Astrocyte (in vitro differentiated cells and primary cell): ENCODE data around the gene GATM.

Experiments
- EZH2 ChIP-seq: IDR thresholded peaks from 2 replicates; pipeline ENCODE4 v1.6.1; 2012; ENCODE audit warnings: mild to moderate bottlenecking, low read length, inconsistent platforms; ENCODE audit not compliant: insufficient read depth
- TF ChIP-seq, protein P1 (sequence below): IDR thresholded peaks from 2 replicates; pipeline ENCODE4 v1.5.1; 2011; ENCODE audit warnings: low read depth, mild to moderate bottlenecking, inconsistent platforms, low read length, moderate library complexity; ENCODE audit not compliant: insufficient read depth

DNA sequence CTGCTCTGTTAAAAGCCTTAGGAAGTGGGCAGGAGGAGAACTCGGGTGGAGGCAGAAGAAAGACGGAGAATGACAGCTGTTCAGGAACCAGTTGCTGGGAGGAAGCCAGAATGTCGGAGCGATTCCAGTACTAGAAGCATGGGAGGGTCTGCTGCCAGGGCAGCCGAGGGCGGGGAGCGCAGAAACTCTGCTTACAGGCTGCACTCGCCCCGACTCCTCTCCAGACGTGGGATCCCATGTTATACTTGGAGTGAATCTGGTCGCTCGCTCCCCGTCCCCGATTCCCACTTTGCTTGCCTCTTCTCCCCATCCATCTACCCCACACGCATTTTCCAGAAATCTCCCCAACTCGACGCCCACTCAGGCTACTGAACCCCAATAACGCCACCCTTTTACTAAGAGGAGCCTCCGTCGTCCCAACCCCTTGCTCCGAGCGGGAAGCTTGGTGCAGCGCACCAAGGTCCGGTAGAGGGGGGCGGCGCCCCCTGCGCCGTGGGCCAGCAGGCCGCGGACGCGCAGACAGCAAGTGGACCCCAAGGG is 665 bp downstream of the GATM start:
- TF ChIP-seq, protein P1, sequence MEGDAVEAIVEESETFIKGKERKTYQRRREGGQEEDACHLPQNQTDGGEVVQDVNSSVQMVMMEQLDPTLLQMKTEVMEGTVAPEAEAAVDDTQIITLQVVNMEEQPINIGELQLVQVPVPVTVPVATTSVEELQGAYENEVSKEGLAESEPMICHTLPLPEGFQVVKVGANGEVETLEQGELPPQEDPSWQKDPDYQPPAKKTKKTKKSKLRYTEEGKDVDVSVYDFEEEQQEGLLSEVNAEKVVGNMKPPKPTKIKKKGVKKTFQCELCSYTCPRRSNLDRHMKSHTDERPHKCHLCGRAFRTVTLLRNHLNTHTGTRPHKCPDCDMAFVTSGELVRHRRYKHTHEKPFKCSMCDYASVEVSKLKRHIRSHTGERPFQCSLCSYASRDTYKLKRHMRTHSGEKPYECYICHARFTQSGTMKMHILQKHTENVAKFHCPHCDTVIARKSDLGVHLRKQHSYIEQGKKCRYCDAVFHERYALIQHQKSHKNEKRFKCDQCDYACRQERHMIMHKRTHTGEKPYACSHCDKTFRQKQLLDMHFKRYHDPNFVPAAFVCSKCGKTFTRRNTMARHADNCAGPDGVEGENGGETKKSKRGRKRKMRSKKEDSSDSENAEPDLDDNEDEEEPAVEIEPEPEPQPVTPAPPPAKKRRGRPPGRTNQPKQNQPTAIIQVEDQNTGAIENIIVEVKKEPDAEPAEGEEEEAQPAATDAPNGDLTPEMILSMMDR: no peak
- TF ChIP-seq EZH2: no peak
